NCI-H1694 (cell line): Measurements from ENCODE around the gene SPRN.
"Not testable (repeated sequence)": the region's sequence is repeated elsewhere in the genome, so short reads cannot be mapped to it uniquely, and the experiment has no call there.

Experiments used
- DNase-seq: peaks from one replicate; lab custom pipeline; 2025; lab: John Stamatoyannopoulos, UW

Gene SPRN

GRCh38 chr10:133424601-133425000 lies at the start of gene SPRN:
SPRN (minus strand) TSS chr10:133424625; CDS start chr10:133423681, 944 bp downstream.
- DNase-seq = not testable (repeated sequence)

- DNase-seq = no peak
These were observed 49.6 kb upstream of the SPRN start for GRCh38 chr10:133474027-133474426.

DNA sequence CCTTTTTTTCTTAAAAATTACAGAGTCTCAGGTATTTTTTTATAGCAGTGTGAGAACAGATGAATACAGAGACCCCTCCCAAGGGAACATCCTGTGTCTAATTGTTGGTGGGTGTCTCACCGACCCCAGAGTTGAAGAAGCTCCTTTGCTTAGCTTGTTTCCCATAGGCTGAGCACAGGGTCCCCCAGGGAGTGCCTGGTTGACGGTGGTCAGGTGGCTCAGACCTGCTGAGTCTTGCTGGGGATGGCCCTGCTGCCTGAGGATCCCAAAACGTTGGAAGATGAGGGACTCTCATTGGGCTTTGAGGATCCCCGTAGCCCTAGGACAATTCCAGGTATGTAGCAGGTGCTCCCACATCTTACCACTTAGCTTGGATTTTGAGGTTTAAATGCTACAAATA lies 48.8 kb upstream of the SPRN start:
- DNase-seq = no peak

GRCh38 chr10:133471300-133472109 lies 47.1 kb upstream of the SPRN start:
- DNase-seq = no peak

- DNase-seq = not testable (repeated sequence)
These were observed 44.8 kb upstream of the SPRN start for GRCh38 chr10:133469205-133469604.

DNA sequence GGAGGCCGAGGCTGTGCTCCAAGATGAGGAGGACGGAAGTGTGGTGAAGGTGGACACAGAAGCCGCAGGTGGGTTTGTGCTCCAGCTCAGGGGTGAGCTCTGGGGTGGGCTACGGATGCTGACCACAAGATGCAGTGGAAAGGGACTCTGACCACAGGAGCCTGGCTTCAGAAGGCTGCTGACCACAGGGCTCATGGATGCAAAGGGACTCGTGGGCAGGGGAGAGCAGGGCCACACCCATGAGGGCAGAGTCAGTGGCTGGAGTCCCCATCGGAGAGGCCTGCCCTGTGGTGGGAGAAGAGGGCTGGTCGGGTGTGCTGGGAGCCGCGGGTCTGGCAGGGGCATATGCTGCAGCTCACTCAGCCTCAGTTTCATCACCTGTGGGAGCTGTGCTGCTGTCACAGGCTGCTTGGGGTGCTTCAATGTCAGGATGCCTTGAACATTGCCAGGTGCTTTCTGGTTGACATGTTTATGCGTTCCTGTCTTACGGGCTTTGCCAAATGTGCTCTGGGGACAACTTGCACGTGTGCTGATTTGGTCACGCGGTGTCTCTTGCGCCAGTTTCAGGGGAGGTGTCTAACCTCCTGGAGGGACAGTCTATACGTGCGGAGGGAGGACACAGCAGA lies 43.0 kb upstream of the SPRN start:
- DNase-seq = no peak

- DNase-seq = no peak
These were observed 42.4 kb upstream of the SPRN start for GRCh38 chr10:133466683-133467275.

- DNase-seq = no peak
These were observed 41.6 kb upstream of the SPRN start for GRCh38 chr10:133465950-133466474.

GRCh38 chr10:133465191-133465949 lies 40.9 kb upstream of the SPRN start:
- no peak for DNase-seq

GRCh38 chr10:133464582-133465031 lies 40.2 kb upstream of the SPRN start:
- no peak for DNase-seq

DNA sequence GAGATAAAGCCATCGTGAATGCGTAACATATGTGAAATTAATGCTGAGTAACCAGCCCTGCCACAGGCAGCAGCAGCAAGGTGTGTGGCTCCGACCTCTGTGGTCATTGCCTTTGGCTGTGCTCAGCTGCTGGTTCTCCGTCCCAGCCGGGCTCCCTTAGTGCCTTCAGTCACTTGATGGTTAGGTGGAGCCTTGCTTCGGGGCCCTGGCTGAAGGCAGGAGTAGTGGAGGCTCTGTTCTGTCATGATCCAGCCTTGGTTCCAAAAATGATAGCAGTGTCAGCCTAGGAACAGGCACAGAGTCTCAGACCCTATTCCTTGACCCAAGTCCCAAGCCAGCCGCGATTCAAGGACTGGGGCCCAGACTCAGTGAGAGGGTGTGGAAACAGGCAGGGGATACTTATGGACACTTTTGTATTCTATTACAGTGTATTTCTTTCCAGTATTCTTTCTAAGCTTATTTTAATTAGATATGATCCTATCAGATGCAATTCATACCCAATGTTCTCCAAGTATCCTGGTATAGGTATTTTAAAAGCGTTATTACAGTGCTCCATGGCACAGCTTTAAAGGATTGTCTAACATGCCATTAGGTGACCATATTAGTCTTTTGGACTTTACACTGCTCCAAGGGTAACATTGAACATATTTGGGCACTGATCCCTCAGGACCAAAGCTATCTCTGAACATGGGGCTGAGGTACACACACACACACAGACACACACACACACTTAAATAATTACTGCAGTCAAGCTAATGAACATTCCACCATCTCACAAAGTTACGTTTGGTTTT lies 38.3 kb upstream of the SPRN start:
- no peak for DNase-seq

- DNase-seq = no peak
These were observed 37.4 kb upstream of the SPRN start for GRCh38 chr10:133461841-133462240.

- no peak for DNase-seq
These were observed 36.6 kb upstream of the SPRN start for GRCh38 chr10:133461027-133461426.

DNA sequence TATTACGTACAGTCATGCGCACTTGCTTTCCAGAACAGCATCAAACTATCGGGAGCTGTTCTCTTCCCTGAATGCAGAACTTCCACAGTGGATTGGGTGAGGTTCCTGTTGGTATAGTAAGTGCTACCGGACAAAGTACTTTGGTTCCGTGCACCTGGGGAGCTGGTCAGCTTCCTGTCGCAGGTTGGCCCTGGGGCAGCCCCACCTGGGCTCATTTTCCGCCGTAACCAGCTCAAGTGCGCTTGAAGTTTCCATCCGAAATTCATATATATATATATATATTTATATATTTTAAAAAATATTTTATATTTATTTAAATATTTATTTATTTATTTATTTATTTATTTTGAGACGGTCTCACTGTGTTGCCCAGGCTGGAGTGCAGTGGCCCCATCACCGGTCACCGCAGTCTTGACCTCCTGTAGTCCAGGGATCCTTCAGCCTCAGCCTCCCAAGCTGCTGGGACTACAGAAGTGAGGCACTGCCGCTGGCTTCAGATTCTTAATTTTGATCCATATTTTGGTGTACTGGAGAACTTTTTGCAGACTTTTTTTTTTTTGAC lies 35.9 kb upstream of the SPRN start:
- DNase-seq = no peak

GRCh38 chr10:133459454-133460207 lies 35.2 kb upstream of the SPRN start:
- no peak for DNase-seq

- DNase-seq = no peak
These were observed 34.5 kb upstream of the SPRN start for GRCh38 chr10:133458710-133459453.

DNA sequence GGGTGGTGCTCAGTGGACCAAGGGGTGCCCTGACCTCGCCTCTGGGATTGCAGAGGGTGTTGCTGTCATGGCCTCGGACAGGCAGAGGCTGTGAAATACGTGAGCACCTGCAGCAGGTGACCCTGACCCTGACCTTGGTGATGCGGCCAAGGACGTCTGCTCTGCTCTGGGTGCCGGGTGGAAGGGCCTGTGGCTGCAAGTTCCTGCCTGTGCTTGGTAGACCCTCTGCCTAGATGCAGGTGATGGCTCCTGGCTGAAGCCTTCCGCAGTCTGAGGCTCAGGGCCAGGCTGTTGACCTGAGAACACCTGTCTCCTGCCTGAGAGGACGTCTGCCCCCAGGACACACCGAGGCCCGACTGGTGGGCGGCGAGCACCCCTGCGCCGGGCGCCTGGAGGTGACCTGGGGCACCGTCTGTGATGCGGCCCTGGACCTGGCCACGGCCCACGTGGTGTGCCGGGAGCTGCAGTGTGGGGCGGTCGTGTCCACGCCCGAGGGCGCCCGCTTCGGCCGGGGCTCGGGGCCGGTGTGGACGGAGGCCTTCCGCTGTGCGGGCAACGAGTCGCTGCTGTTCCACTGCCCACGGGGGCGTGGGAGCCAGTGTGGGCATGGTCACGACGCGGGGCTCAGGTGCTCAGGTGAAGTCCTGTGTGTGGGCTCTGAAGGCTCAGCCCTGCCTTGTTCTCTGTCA lies 33.7 kb upstream of the SPRN start:
- DNase-seq = no peak

GRCh38 chr10:133457100-133457841 lies 32.8 kb upstream of the SPRN start:
- no peak for DNase-seq
